Astrocyte (in vitro differentiated cells and primary cell): ENCODE data around the gene ARHGAP20. TPM values are rescaled to one million over a fixed set of nuclear protein-coding genes. Genes with fewer than 3 reads are reported as not detected.

Experiments
- DNase-seq: peaks from one replicate; pipeline ENCODE4 v3.0.0-alpha.2; 2010; ENCODE audit warnings: low read depth
- FAIRE-seq: peaks from 2 replicates; lab custom pipeline; 2011; peaks lifted over from hg19 to GRCh38; lab: Jason Lieb, UNC
- H2AFZ ChIP-seq: 2 replicates; pipeline ENCODE4 v1.6.0; 2012; ENCODE audit warnings: low read depth, low read length, inconsistent platforms
- H3K27ac ChIP-seq: 2 replicates; pipeline ENCODE4 v1.5.1; 2011; ENCODE audit warnings: low read depth, low read length, inconsistent platforms
- H3K27me3 ChIP-seq: 2 replicates; pipeline ENCODE4 v1.6.0; 2011; ENCODE audit warnings: low read length, inconsistent platforms; ENCODE audit not compliant: insufficient read depth
- H3K36me3 ChIP-seq: 2 replicates; pipeline ENCODE4 v1.5.1; 2011; ENCODE audit warnings: low read length, inconsistent platforms; ENCODE audit not compliant: insufficient read depth
- H3K4me1 ChIP-seq: 2 replicates; pipeline ENCODE4 v1.5.1; 2011; ENCODE audit warnings: low read length, inconsistent platforms; ENCODE audit not compliant: insufficient read depth
- H3K4me2 ChIP-seq: 2 replicates; pipeline ENCODE4 v1.6.0; 2012; ENCODE audit warnings: low read length, inconsistent platforms
- H3K4me3 ChIP-seq: 2 replicates; pipeline ENCODE4 v1.5.1; 2011; ENCODE audit warnings: low read depth, mild to moderate bottlenecking, low read length, inconsistent platforms; ENCODE audit not compliant: insufficient read depth
- H3K79me2 ChIP-seq: 2 replicates; pipeline ENCODE4 v1.6.0; 2012; ENCODE audit warnings: mild to moderate bottlenecking, low read length, inconsistent platforms; ENCODE audit not compliant: insufficient read depth
- H3K9ac ChIP-seq: 2 replicates; pipeline ENCODE4 v1.6.0; 2012; ENCODE audit warnings: mild to moderate bottlenecking, low read length, inconsistent platforms
- H3K9me3 ChIP-seq: 2 replicates; pipeline ENCODE4 v1.5.1; 2012; ENCODE audit warnings: low read depth, mild to moderate bottlenecking, low read length, inconsistent platforms; ENCODE audit not compliant: insufficient read depth
- H4K20me1 ChIP-seq: 2 replicates; pipeline ENCODE4 v1.6.0; 2012; ENCODE audit warnings: low read length, inconsistent platforms; ENCODE audit not compliant: insufficient read depth
- H3K27ac Mint-ChIP-seq: one replicate; pipeline ENCODE4 v1.8.0; 2021; ENCODE audit warnings: mild to moderate bottlenecking, mixed read lengths; ENCODE audit not compliant: unreplicated experiment
- H3K27me3 Mint-ChIP-seq: one replicate; pipeline ENCODE4 v1.8.0; 2021; ENCODE audit warnings: low read depth, mixed read lengths; ENCODE audit not compliant: unreplicated experiment
- H3K36me3 Mint-ChIP-seq: one replicate; pipeline ENCODE4 v1.8.0; 2021; ENCODE audit warnings: low read depth, mixed read lengths; ENCODE audit not compliant: unreplicated experiment
- H3K4me1 Mint-ChIP-seq: one replicate; pipeline ENCODE4 v1.8.0; 2021; ENCODE audit warnings: low read depth, mixed read lengths; ENCODE audit not compliant: unreplicated experiment
- H3K4me3 Mint-ChIP-seq: one replicate; pipeline ENCODE4 v1.8.0; 2021; ENCODE audit warnings: mild to moderate bottlenecking, moderate library complexity, mixed read lengths; ENCODE audit not compliant: unreplicated experiment
- H3K9me3 Mint-ChIP-seq: one replicate; pipeline ENCODE4 v1.8.0; 2021; ENCODE audit warnings: mild to moderate bottlenecking, mixed read lengths; ENCODE audit not compliant: unreplicated experiment
- EZH2 ChIP-seq: IDR thresholded peaks from 2 replicates; pipeline ENCODE4 v1.6.1; 2012; ENCODE audit warnings: mild to moderate bottlenecking, low read length, inconsistent platforms; ENCODE audit not compliant: insufficient read depth
- total RNA-seq: library from RNA; stranded (reverse); gene quantifications from 2 replicates; pipeline ENCODE4 v1.2.1, GENCODE V29; 2021
- TF ChIP-seq, protein P1 (sequence below): IDR thresholded peaks from 2 replicates; pipeline ENCODE4 v1.5.1; 2011; ENCODE audit warnings: low read depth, mild to moderate bottlenecking, inconsistent platforms, low read length, moderate library complexity; ENCODE audit not compliant: insufficient read depth

The ARHGAP20 gene
- total RNA-seq, 1 donor from 2014 or later: 0.11 TPM

DNA sequence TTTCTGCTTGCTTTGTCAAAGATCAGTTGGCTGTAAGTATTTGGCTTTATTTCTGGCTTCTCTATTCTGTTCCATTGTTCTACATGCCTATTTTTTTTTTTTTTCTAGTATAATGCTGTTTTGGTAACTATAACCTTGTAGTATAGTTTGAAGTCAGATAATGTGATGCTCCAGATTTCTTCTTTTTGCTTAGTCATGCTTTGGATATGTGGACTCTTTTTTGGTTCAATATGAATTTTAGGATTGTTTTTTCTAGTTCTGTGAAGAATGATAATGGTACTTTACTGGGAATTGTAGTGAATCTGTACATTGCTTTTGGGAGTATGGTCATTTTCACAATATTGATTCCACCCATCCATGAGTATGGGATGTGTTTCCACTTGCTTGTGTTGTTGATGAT lies 37.9 kb upstream of the ARHGAP20 start:
- Histone ChIP-seq H3K27me3 (no peaks in the 10 kb centered on the region), H3K79me2 (no peaks in the 10 kb centered on the region), H3K4me1 (no peaks in the 10 kb centered on the region), H3K4me3 (no peak overlapping the region), H3K27ac (no peak overlapping the region), H3K36me3 (no peaks in the 10 kb centered on the region), H3K9me3 (no peaks in the 10 kb centered on the region), H2AFZ (no peak overlapping the region), H3K9ac (no peak overlapping the region), H4K20me1 (no peaks in the 10 kb centered on the region), H3K4me2 (no peak overlapping the region)
- TF ChIP-seq, protein P1, sequence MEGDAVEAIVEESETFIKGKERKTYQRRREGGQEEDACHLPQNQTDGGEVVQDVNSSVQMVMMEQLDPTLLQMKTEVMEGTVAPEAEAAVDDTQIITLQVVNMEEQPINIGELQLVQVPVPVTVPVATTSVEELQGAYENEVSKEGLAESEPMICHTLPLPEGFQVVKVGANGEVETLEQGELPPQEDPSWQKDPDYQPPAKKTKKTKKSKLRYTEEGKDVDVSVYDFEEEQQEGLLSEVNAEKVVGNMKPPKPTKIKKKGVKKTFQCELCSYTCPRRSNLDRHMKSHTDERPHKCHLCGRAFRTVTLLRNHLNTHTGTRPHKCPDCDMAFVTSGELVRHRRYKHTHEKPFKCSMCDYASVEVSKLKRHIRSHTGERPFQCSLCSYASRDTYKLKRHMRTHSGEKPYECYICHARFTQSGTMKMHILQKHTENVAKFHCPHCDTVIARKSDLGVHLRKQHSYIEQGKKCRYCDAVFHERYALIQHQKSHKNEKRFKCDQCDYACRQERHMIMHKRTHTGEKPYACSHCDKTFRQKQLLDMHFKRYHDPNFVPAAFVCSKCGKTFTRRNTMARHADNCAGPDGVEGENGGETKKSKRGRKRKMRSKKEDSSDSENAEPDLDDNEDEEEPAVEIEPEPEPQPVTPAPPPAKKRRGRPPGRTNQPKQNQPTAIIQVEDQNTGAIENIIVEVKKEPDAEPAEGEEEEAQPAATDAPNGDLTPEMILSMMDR: no peak
- no peak for TF ChIP-seq EZH2
- H3K27ac Mint-ChIP-seq: no peak overlapping the region
- no peaks in the 10 kb centered on the region for H3K4me1 Mint-ChIP-seq
- FAIRE-seq: no peak
- no peak for DNase-seq
- no peaks in the 10 kb centered on the region for H3K36me3 Mint-ChIP-seq
- peaks cover 2% of the 10 kb centered on the region for H3K9me3 Mint-ChIP-seq
- H3K27me3 Mint-ChIP-seq: no peaks in the 10 kb centered on the region
- no peak overlapping the region for H3K4me3 Mint-ChIP-seq

DNA sequence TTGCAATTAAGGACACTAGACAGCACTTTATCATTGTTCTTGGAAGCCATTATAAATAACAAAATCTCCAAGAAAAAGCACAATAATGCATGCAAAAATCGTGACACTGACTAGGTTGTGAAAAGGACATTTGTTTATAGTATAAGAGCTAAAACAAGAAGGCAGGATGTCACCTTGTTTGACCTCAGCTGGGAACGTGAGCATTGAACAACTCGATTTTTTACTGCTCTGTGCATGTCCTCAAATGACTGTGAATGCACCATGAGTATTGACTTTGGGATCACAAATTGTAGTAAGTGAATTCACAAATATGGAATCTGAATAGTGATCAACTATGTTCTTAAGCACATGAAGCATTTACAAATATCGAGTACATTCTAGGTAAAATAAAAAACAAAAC lies 35.3 kb upstream of the ARHGAP20 start:
- Mint-ChIP-seq H3K27me3 (no peaks in the 10 kb centered on the region), H3K36me3 (no peaks in the 10 kb centered on the region), H3K4me3 (no peak overlapping the region), H3K9me3 (no peaks in the 10 kb centered on the region), H3K4me1 (no peaks in the 10 kb centered on the region), H3K27ac (no peak overlapping the region)
- H3K4me3 ChIP-seq: no peak overlapping the region
- no peaks in the 10 kb centered on the region for H3K27me3 ChIP-seq
- no peaks in the 10 kb centered on the region for H3K9me3 ChIP-seq
- H3K27ac ChIP-seq: no peak overlapping the region
- H3K9ac ChIP-seq: no peak overlapping the region
- DNase-seq: no peak
- no peaks in the 10 kb centered on the region for H4K20me1 ChIP-seq
- no peak overlapping the region for H2AFZ ChIP-seq
- no peak overlapping the region for H3K4me2 ChIP-seq
- no peaks in the 10 kb centered on the region for H3K79me2 ChIP-seq
- no peaks in the 10 kb centered on the region for H3K4me1 ChIP-seq
- TF ChIP-seq, protein P1: no peak
- no peak for TF ChIP-seq EZH2
- H3K36me3 ChIP-seq: no peaks in the 10 kb centered on the region
- FAIRE-seq: no peak

DNA sequence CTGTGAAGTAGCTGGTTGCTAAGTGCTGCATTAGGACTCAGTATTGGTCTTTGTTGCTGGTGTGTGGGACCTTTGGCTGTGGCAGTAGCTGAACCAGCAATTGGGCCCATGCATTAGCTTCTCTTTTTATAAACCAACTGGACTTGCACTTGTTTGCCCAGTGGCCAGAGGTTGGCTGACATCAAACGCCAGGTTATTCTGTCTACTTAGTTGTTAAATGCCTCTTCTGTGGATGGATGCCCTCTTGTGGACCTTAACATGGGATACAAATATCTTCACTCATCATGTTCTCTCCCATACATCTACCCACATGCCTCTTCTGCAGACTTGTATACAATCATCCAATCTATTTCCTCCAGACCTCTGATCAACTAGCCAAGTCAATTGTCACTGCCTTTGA lies 26.4 kb upstream of the ARHGAP20 start:
- Histone ChIP-seq H3K4me3 (no peak overlapping the region), H3K4me2 (no peak overlapping the region), H2AFZ (no peak overlapping the region), H3K27me3 (no peaks in the 10 kb centered on the region), H3K36me3 (no peaks in the 10 kb centered on the region), H3K4me1 (no peaks in the 10 kb centered on the region), H3K27ac (no peak overlapping the region), H3K9ac (no peak overlapping the region), H3K79me2 (no peaks in the 10 kb centered on the region), H3K9me3 (no peaks in the 10 kb centered on the region), H4K20me1 (no peaks in the 10 kb centered on the region)
- DNase-seq (no peak), FAIRE-seq (no peak)
- Mint-ChIP-seq H3K4me1 (no peaks in the 10 kb centered on the region), H3K36me3 (no peaks in the 10 kb centered on the region), H3K9me3 (no peaks in the 10 kb centered on the region), H3K4me3 (no peak overlapping the region), H3K27ac (no peak overlapping the region), H3K27me3 (peaks cover 9% of the 10 kb centered on the region)
- TF ChIP-seq, protein P1: no peak
